BLaER1 treated with 17β-estradiol and CSF1 and Interleukin-3, amounts not matched to agents 10 nM and 100 nM (cell line): ENCODE measurements around the gene OMA1.
"Not testable (repeated sequence)": the region's sequence is repeated elsewhere in the genome, so short reads cannot be mapped to it uniquely, and the experiment has no call there.

Source experiments
- H3K27ac ChIP-seq, 11 experiments: shearing (Covaris generic); formaldehyde crosslinking; 2 replicates each; pipeline ENCODE4 v1.8.1; 2022
- H3K27me3 ChIP-seq, 11 experiments: shearing (Covaris generic); formaldehyde crosslinking; 2 replicates each; pipeline ENCODE4 v1.8.1; 2022
- H3K36me3 ChIP-seq, 11 experiments: shearing (Covaris generic); formaldehyde crosslinking; 2 replicates each; pipeline ENCODE4 v1.8.1; 2022
- H3K4me1 ChIP-seq, 10 experiments: shearing (Covaris generic); formaldehyde crosslinking; 2 replicates each; pipeline ENCODE4 v1.8.1; 2022
- H3K4me2 ChIP-seq, 11 experiments: shearing (Covaris generic); formaldehyde crosslinking; 2 replicates each; pipeline ENCODE4 v1.8.1; 2022
- H3K4me3 ChIP-seq, 10 experiments: shearing (Covaris generic); formaldehyde crosslinking; 2 replicates each; pipeline ENCODE4 v1.8.1; 2022
- H3K9ac ChIP-seq, 11 experiments: shearing (Covaris generic); formaldehyde crosslinking; 2 replicates each; pipeline ENCODE4 v1.8.1; 2022
- H3K9me3 ChIP-seq, 11 experiments: shearing (Covaris generic); formaldehyde crosslinking; replicated peaks in 1 of 11; 2 replicates each; pipeline ENCODE4 v1.8.1; 2022
- H4K20me1 ChIP-seq, 11 experiments: shearing (Covaris generic); formaldehyde crosslinking; 2 replicates each; pipeline ENCODE4 v1.8.1; 2022
- Cebpa-rat ChIP-seq, 11 experiments: shearing (Covaris generic); IDR thresholded peaks; 2 replicates each; pipeline ENCODE4 v1.8.1; 2022

The OMA1 gene

DNA sequence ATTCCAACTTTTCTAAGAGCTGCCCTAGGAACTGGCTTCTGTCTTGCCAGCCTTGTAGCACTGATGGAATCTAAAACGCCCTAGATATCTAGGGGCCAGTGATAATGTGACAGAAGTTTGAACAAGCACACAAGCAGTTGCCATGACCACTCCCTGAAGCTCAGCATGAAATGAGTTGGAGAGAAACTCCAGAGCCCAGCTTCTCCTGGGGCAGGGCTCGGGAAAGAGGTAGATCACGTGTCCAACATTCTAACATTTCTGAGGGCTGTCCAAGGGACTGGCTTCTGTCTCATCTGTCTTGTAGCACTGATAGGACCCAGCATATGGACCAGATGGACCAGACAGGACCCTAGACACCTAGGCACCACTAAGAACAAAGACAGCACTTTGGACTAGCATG, 37.9 kb downstream of the OMA1 start:
- Histone ChIP-seq H3K27me3 (no peaks in the 10 kb centered on the region), H3K4me1 (no peaks in the 10 kb centered on the region), H3K4me3 (no peak overlapping the region), H3K9me3 (peaks cover 9 to 15% (median 11%) of the 10 kb centered on the region in 11 experiments), H3K9ac (no peak overlapping the region), H3K27ac (no peak overlapping the region), H4K20me1 (no peaks in the 10 kb centered on the region), H3K4me2 (no peak overlapping the region), H3K36me3 (peaks cover 7 to 54% (median 30%) of the 10 kb centered on the region in 11 experiments)
- TF ChIP-seq Cebpa-rat (IDR thresholded peaks at IDR 0.05): no peak

GRCh38 chr1:58505286-58505685, 41.2 kb downstream of the OMA1 start:
- peaks cover 0 to under 1% (median 0%) of the 10 kb centered on the region in 11 experiments; a peak in 1 of 22 replicates for H3K9me3 ChIP-seq
- H3K27ac ChIP-seq: no peak overlapping the region
- no peaks in the 10 kb centered on the region for H4K20me1 ChIP-seq
- no peak overlapping the region for H3K4me2 ChIP-seq
- H3K4me1 ChIP-seq: no peaks in the 10 kb centered on the region
- no peak overlapping the region for H3K9ac ChIP-seq
- no peaks in the 10 kb centered on the region for H3K27me3 ChIP-seq
- no peak for TF ChIP-seq Cebpa-rat (IDR thresholded peaks at IDR 0.05)
- H3K4me3 ChIP-seq: no peak overlapping the region
- peaks cover 0 to 46% (median 23%) of the 10 kb centered on the region in 11 experiments; a peak in 14 of 22 replicates for H3K36me3 ChIP-seq

- H4K20me1 ChIP-seq: no peaks in the 10 kb centered on the region
- H3K4me3 ChIP-seq: no peak overlapping the region
Observed at GRCh38 chr1:58502519-58502918, 44.0 kb downstream of the OMA1 start.

DNA sequence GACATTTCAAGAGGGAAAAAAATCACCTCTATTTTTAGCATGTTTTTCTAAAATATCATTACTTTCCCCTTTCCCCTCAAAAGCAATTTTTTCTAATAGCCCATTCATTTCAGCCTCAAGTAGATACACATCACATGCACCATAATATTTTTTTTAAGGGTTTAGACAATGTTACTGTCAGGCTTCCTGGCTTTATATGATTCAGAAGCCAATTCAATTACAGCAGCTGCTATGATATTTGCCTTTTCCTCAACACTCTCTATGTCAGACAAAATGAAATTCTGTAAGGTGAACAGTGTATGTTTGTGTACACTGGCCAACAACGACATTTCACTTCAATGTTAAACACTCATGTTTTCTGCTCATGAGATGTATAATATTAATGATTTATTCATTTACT, 46.5 kb downstream of the OMA1 start:
- Histone ChIP-seq H3K36me3 (peaks cover 0 to 28% (median 12%) of the 10 kb centered on the region in 11 experiments; a peak in 13 of 22 replicates), H3K27ac (no peak overlapping the region), H3K27me3 (no peaks in the 10 kb centered on the region), H3K4me2 (no peak overlapping the region), H4K20me1 (no peaks in the 10 kb centered on the region), H3K4me3 (no peak overlapping the region), H3K4me1 (peaks cover 0 to 9% (median 0%) of the 10 kb centered on the region in 10 experiments; a peak in 5 of 20 replicates), H3K9me3 (no peaks in the 10 kb centered on the region), H3K9ac (no peak overlapping the region)
- no peak for TF ChIP-seq Cebpa-rat (IDR thresholded peaks at IDR 0.05)

More at GRCh38 chr1:58502519-58502918, 44.0 kb downstream of the OMA1 start:
- H3K27ac ChIP-seq: no peak overlapping the region
- TF ChIP-seq Cebpa-rat (IDR thresholded peaks at IDR 0.05): no peak
- peaks cover 0 to 5% (median 0%) of the 10 kb centered on the region in 10 experiments; a peak in 5 of 20 replicates for H3K4me1 ChIP-seq
- no peak overlapping the region for H3K9ac ChIP-seq
- H3K9me3 ChIP-seq: no peaks in the 10 kb centered on the region
- H3K4me2 ChIP-seq: no peak overlapping the region
- peaks cover 0 to 37% (median 16%) of the 10 kb centered on the region in 11 experiments; a peak in 13 of 22 replicates for H3K36me3 ChIP-seq
- H3K27me3 ChIP-seq: no peaks in the 10 kb centered on the region

- no peaks in the 10 kb centered on the region for H4K20me1 ChIP-seq
- peaks cover 0 to 9% (median 0%) of the 10 kb centered on the region in 10 experiments; a peak in 5 of 20 replicates for H3K4me1 ChIP-seq
- no peaks in the 10 kb centered on the region for H3K27me3 ChIP-seq
- TF ChIP-seq Cebpa-rat (IDR thresholded peaks at IDR 0.05): no peak
- H3K9me3 ChIP-seq: no peaks in the 10 kb centered on the region
- no peak overlapping the region for H3K9ac ChIP-seq
- no peak overlapping the region for H3K4me3 ChIP-seq
- no peak overlapping the region for H3K27ac ChIP-seq
- peaks cover 0 to 8% (median 0%) of the 10 kb centered on the region in 11 experiments; a peak in 3 of 22 replicates for H3K36me3 ChIP-seq
- H3K4me2 ChIP-seq: peak overlapping the region in 2 of 11 experiments; percentile 27 to 61; a peak in 3 of 22 replicates
Observed at GRCh38 chr1:58497499-58497898, 49.0 kb downstream of the OMA1 start.

GRCh38 chr1:58496042-58496441, 50.5 kb downstream of the OMA1 start:
- H3K36me3 ChIP-seq: peaks cover 0 to 8% (median 0%) of the 10 kb centered on the region in 11 experiments; a peak in 1 of 22 replicates
- H3K4me3 ChIP-seq: no peak overlapping the region
- no peak overlapping the region for H3K27ac ChIP-seq
- H3K27me3 ChIP-seq: no peaks in the 10 kb centered on the region
- H3K9ac ChIP-seq: no peak overlapping the region
- peaks cover 0 to 9% (median 0%) of the 10 kb centered on the region in 10 experiments; a peak in 5 of 20 replicates for H3K4me1 ChIP-seq
- peaks cover 0 to 4% (median 0%) of the 10 kb centered on the region in 11 experiments; a peak in 4 of 22 replicates for H3K9me3 ChIP-seq
- H4K20me1 ChIP-seq: no peaks in the 10 kb centered on the region
- no peak for TF ChIP-seq Cebpa-rat (IDR thresholded peaks at IDR 0.05)
- no peak overlapping the region for H3K4me2 ChIP-seq

DNA sequence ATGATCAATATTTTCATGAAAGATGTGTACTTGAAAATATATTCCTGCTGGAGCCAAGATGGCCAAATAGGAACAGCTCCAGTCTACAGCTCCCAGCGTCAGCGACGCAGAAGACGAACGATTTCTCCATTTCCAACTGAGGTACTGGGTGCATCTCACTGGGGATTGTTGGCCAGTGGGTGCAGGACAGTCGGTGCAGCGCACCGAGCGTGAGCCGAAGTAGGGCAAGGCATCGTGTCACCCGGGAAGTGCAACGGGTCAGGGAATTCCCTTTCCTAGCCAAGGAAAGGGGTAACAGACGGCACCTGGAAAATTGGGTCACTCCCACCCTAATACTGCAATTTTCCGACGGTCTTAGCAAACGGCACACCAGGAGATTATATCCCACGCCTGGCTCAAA, 57.6 kb downstream of the OMA1 start:
- H3K36me3 ChIP-seq: peaks cover 0 to 16% (median 9%) of the 10 kb centered on the region in 11 experiments; a peak in 13 of 22 replicates
- not testable (repeated sequence) for H3K27ac ChIP-seq, H3K9ac ChIP-seq, H3K4me1 ChIP-seq, H3K4me3 ChIP-seq, H3K27me3 ChIP-seq, H4K20me1 ChIP-seq, H3K4me2 ChIP-seq
- peaks cover 0 to 23% (median 13%) of the 10 kb centered on the region in 11 experiments; a peak in 15 of 22 replicates for H3K9me3 ChIP-seq

- Histone ChIP-seq H3K27ac (no peak overlapping the region), H3K4me1 (no peaks in the 10 kb centered on the region), H3K27me3 (no peaks in the 10 kb centered on the region), H3K4me2 (no peak overlapping the region), H3K36me3 (peaks cover 0 to 27% (median 13%) of the 10 kb centered on the region in 11 experiments; a peak in 14 of 22 replicates), H3K9me3 (peaks cover 0 to 23% (median 13%) of the 10 kb centered on the region in 11 experiments; a peak in 15 of 22 replicates), H3K9ac (no peak overlapping the region), H4K20me1 (no peaks in the 10 kb centered on the region), H3K4me3 (no peak overlapping the region)
- TF ChIP-seq Cebpa-rat (IDR thresholded peaks at IDR 0.05): no peak
Observed at GRCh38 chr1:58487002-58487401, 59.5 kb downstream of the OMA1 start.

DNA sequence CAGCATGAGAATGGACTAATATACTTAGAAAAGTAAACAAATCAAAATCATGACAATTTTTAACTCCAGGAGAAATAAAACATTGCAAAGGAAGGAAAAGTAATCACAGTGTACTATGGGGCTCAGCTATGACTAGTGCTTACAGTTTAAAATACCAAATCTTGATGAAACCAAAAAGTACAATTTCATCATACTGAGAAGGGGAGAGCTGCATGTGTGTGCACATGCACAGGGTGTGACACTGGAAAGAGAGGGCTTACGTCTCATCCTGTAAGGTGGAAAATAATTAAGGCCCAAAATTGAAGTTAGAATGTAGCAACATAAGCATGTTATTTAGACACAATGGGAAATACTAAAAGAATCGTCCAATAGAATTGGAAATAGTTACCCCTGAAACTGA, 64.6 kb downstream of the OMA1 start:
- Histone ChIP-seq H4K20me1 (no peaks in the 10 kb centered on the region), H3K9ac (no peak overlapping the region), H3K4me3 (no peak overlapping the region), H3K4me1 (no peaks in the 10 kb centered on the region), H3K4me2 (no peak overlapping the region), H3K9me3 (no peaks in the 10 kb centered on the region; a peak in 2 of 22 replicates), H3K36me3 (peaks cover 0 to 31% (median 10%) of the 10 kb centered on the region in 11 experiments; a peak in 7 of 22 replicates), H3K27me3 (no peaks in the 10 kb centered on the region), H3K27ac (no peak overlapping the region)
- TF ChIP-seq Cebpa-rat (IDR thresholded peaks at IDR 0.05): no peak

DNA sequence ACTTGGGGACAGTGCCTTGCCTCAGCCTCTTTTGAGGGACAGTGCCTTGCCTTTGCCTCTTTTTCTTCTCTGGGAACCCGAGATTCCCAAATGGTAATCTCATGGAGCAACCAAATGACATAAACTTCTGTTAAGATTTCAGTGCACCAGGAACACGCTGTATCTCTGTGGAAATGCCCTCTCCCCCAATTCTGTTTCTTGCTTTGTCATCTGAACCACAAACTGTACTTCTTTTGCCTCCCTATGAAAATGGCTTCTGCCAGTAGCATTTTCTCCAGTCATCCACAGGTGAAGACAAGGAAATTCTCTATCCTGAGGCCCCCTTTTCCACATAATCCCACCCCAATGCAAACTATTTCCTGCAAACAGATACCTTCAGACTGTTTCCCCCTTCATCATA, 66.3 kb downstream of the OMA1 start:
- Histone ChIP-seq H3K4me3 (no peak overlapping the region), H3K4me2 (no peak overlapping the region), H4K20me1 (no peaks in the 10 kb centered on the region), H3K27me3 (no peaks in the 10 kb centered on the region), H3K27ac (no peak overlapping the region), H3K9me3 (no peaks in the 10 kb centered on the region; a peak in 2 of 22 replicates), H3K9ac (no peak overlapping the region), H3K4me1 (no peaks in the 10 kb centered on the region), H3K36me3 (peaks cover 0 to 31% (median 10%) of the 10 kb centered on the region in 11 experiments; a peak in 7 of 22 replicates)
- no peak for TF ChIP-seq Cebpa-rat (IDR thresholded peaks at IDR 0.05)
